Common myeloid progenitor, CD34-positive (primary cell): ENCODE measurements around the gene NUPR1. TPM values are rescaled to one million over a fixed set of nuclear protein-coding genes. Genes with fewer than 3 reads are reported as not detected.

Experiments used
- CTCF ChIA-PET: fragments of 350-600 bp; sonication (Branson Sonifier 250); formaldehyde crosslinking; loops from one replicate; lab custom pipeline; 2021; ENCODE audit warnings: antibody characterized with exemption; lab: Charles Lee
- POLR2A ChIA-PET: fragments of 350-600 bp; sonication (Branson Sonifier 250); formaldehyde crosslinking; loops from one replicate; lab custom pipeline; 2021; ENCODE audit warnings: antibody characterized with exemption; lab: Charles Lee
- DNase-seq, 3 donors: peaks; one replicate each; pipeline versions ENCODE4 v3.0.0 to v3.0.0-alpha.2; 2013
- H3K27ac ChIP-seq, 2 experiments: 1 replicate in 1 of 2; 2 replicates in 1 of 2; pipeline ENCODE4 v1.7.0; 2013; ENCODE audit warnings: inconsistent platforms in 2 of 2, low read length in 2 of 2, mild to moderate bottlenecking in 2 of 2, low read depth in 1 of 2, moderate library complexity in 1 of 2; ENCODE audit not compliant: severe bottlenecking in 2 of 2, insufficient read depth in 1 of 2, poor library complexity in 1 of 2
- H3K27me3 ChIP-seq, 5 experiments: replicated peaks in 2 of 5; 1 replicate in 3 of 5; 2 replicates in 2 of 5; pipeline versions ENCODE4 v1.6.1 to v1.7.0; 2013; ENCODE audit warnings: low read length in 4 of 5, mild to moderate bottlenecking in 2 of 5, moderate library complexity in 2 of 5, inconsistent platforms in 1 of 5; ENCODE audit not compliant: insufficient read depth in 5 of 5, control insufficient read depth in 4 of 5
- H3K36me3 ChIP-seq, 4 experiments: 1 replicate in 2 of 4; 2 replicates in 2 of 4; pipeline versions ENCODE4 v1.6.1 to v1.7.0; 2013; ENCODE audit warnings: low read length in 3 of 4, control low read depth in 1 of 4, mild to moderate bottlenecking in 1 of 4; ENCODE audit not compliant: control insufficient read depth in 4 of 4, insufficient read depth in 4 of 4
- H3K4me1 ChIP-seq, 4 experiments: 1 replicate in 3 of 4; 2 replicates in 1 of 4; pipeline versions ENCODE4 v1.6.1 to v1.7.1; 2013; ENCODE audit warnings: low read length in 3 of 4, mild to moderate bottlenecking in 3 of 4, control low read depth in 1 of 4, inconsistent platforms in 1 of 4, moderate library complexity in 1 of 4; ENCODE audit not compliant: control insufficient read depth in 4 of 4, insufficient read depth in 4 of 4; ENCODE audit errors: control extremely low read depth in 1 of 4
- H3K4me3 ChIP-seq, 7 experiments: 1 replicate in 4 of 7; 2 replicates in 3 of 7; pipeline versions ENCODE4 v1.5.1 to v1.7.0; 2013; ENCODE audit warnings: mild to moderate bottlenecking in 7 of 7, low read length in 6 of 7, moderate library complexity in 6 of 7, inconsistent platforms in 2 of 7, low read depth in 2 of 7, control low read depth in 1 of 7; ENCODE audit not compliant: insufficient read depth in 4 of 7, control insufficient read depth in 1 of 7; ENCODE audit errors: extremely low read depth in 1 of 7
- H3K9me3 ChIP-seq, 5 experiments: 1 replicate in 4 of 5; 2 replicates in 1 of 5; pipeline versions ENCODE4 v1.6.1 to v1.7.1; 2013; ENCODE audit warnings: low read length in 4 of 5, mild to moderate bottlenecking in 2 of 5, inconsistent platforms in 1 of 5, low read depth in 1 of 5, moderate library complexity in 1 of 5; ENCODE audit not compliant: control insufficient read depth in 4 of 5, insufficient read depth in 2 of 5; ENCODE audit errors: control extremely low read depth in 1 of 5
- WGBS: methylation state at CpG from one replicate; pipeline ENCODE4 v1.1.5; 2013; ENCODE audit not compliant: insufficient coverage; 5-methylcytosine and 5-hydroxymethylcytosine counted together
- polyA plus RNA-seq: library from polyadenylated mRNA; unstranded; fragments of 120-200 nt; gene quantifications from one replicate; pipeline ENCODE4 v1.2.1, GENCODE V29; 2013

NUPR1 gene
- under 0.01 TPM for polyA plus RNA-seq

- CTCF ChIA-PET: no interaction called here
These were observed at the start of gene NUPR1 for GRCh38 chr16:28538733-28539596. Gene NUPR1 (minus strand): TSS chr16:28538974. CDS start chr16:28538907, 67 bp downstream.

GRCh38 chr16:28587386-28587785, 48.6 kb upstream of the NUPR1 start:
- CTCF ChIA-PET: no interaction called here
- H3K9me3 ChIP-seq: no peaks in the 10 kb centered on the region
- no peak for DNase-seq
- H3K36me3 ChIP-seq: peaks cover 11 to 74% (median 47%) of the 10 kb centered on the region in 4 experiments
- H3K4me1 ChIP-seq: no peaks in the 10 kb centered on the region
- POLR2A ChIA-PET: no interaction called here
- H3K27ac ChIP-seq: no peak overlapping the region
- H3K4me3 ChIP-seq: no peak overlapping the region
- H3K27me3 ChIP-seq: no peaks in the 10 kb centered on the region
- 99% methylated on average over 7 of the region's 8 CpGs for WGBS

More at GRCh38 chr16:28538733-28539596, at the start of gene NUPR1:
- Histone ChIP-seq H3K36me3 (no peaks in the 10 kb centered on the region), H3K27me3 (no peaks in the 10 kb centered on the region), H3K4me1 (peaks cover 0 to 11% (median 9%) of the 10 kb centered on the region in 4 experiments), H3K27ac (no peak within 1 kb of the TSS), H3K9me3 (no peaks in the 10 kb centered on the region), H3K4me3 (no peak within 1 kb of the TSS)
- DNase-seq: no peak
- POLR2A ChIA-PET: no interaction called here
- WGBS: 90% methylated on average over 19 of the region's 22 CpGs

GRCh38 chr16:28586466-28586865, 47.7 kb upstream of the NUPR1 start:
- Histone ChIP-seq H3K27ac (no peak overlapping the region), H3K4me1 (no peaks in the 10 kb centered on the region), H3K36me3 (peaks cover 17 to 78% (median 50%) of the 10 kb centered on the region in 4 experiments), H3K27me3 (no peaks in the 10 kb centered on the region), H3K9me3 (no peaks in the 10 kb centered on the region), H3K4me3 (no peak overlapping the region)
- no peak for DNase-seq
- POLR2A ChIA-PET: no interaction called here
- CTCF ChIA-PET: no interaction called here
- WGBS: no CpG with 5 or more reads among the region's 3 CpGs

- no peaks in the 10 kb centered on the region for H3K4me1 ChIP-seq
- DNase-seq: no peak
- no peaks in the 10 kb centered on the region for H3K9me3 ChIP-seq
- POLR2A ChIA-PET: no interaction called here
- CTCF ChIA-PET: no interaction called here
- no peak overlapping the region for H3K27ac ChIP-seq
- H3K27me3 ChIP-seq: no peaks in the 10 kb centered on the region
- no peak overlapping the region for H3K4me3 ChIP-seq
- WGBS: 98% methylated on average over 11 of the region's 11 CpGs
- peaks cover 20 to 77% (median 49%) of the 10 kb centered on the region in 4 experiments for H3K36me3 ChIP-seq
These were observed 46.9 kb upstream of the NUPR1 start for GRCh38 chr16:28585674-28586073.

GRCh38 chr16:28580726-28581315, 42.0 kb upstream of the NUPR1 start:
- WGBS: 95% methylated on average over 9 of the region's 15 CpGs
- no peaks in the 10 kb centered on the region for H3K9me3 ChIP-seq
- no peak overlapping the region for H3K4me3 ChIP-seq
- H3K27ac ChIP-seq: no peak overlapping the region
- CTCF ChIA-PET: interaction anchor here (1.1 to 1.8 kb wide), 2 partner anchors 17 to 26 kb away, joined by 3 read pairs; no protein-coding TSS in a partner anchor
- H3K36me3 ChIP-seq: peaks cover 13 to 43% (median 29%) of the 10 kb centered on the region in 4 experiments
- no peak for DNase-seq
- H3K4me1 ChIP-seq: no peaks in the 10 kb centered on the region
- POLR2A ChIA-PET: no interaction called here
- no peaks in the 10 kb centered on the region for H3K27me3 ChIP-seq

GRCh38 chr16:28575446-28576109, 36.8 kb upstream of the NUPR1 start:
- Histone ChIP-seq H3K4me3 (no peak overlapping the region), H3K36me3 (peaks cover 0 to 5% (median 2%) of the 10 kb centered on the region in 4 experiments), H3K27me3 (no peaks in the 10 kb centered on the region), H3K4me1 (peaks cover 2 to 19% (median 12%) of the 10 kb centered on the region in 4 experiments), H3K9me3 (no peaks in the 10 kb centered on the region), H3K27ac (no peak overlapping the region)
- 100% methylated on average over 5 of the region's 8 CpGs for WGBS
- ChIA-PET CTCF (no interaction called here), POLR2A (interaction anchor here (0.6 kb wide), 1 partner anchor 375 kb away, joined by 3 read pairs; no protein-coding TSS in a partner anchor)
- DNase-seq: no peak
